Measurements from ENCODE around the gene RDH11.
A peak's percentile ranks its signal among the peaks of the same experiment; 100 is the strongest.

Gene RDH11

DNA sequence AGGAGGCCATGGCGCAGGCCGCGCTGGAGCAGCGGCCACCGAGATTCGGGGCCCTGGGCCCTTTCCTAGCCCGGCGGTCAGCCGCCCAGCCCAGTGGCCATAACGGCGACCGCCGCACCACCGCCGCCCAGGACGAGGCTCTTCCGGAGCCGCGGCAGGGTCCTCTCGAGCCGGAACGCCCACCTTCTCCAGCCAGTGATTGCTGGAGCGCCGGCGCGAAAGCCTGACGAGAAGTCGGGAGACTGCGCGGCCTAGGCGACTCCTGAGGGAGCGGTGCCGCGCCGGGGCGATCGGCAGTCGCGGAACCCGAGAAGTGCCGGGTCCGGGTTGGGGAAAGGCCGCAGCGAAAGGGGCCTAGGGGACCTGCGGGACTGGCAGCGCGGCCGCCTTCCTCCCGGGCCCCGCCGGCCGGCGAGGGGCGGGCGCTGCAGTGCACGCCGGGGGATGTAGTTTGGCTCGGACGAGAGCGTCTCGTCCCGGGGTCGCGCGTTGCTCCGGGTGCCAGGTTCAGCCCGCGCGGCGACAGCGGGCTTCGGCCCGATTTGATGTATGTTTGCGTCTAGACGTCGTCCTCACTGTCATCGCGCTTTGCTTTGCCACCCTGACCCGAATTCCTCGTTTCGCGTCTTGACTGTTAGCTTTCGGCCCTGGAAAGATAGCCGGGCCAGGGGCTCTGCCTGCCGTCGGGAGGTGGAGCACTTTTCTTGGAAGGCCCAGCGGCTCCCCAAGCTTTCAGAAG is 20.9 kb downstream of the RDH11 start, which contains the start of gene VTI1B:
Gene VTI1B, minus strand, starts transcription at position 153 of the 739 bp plus-strand sequence. Its CDS starts 143 bp downstream, at position 10.
- H3K27me3 ChIP-seq (ENCODE audit: insufficient read depth, poor library complexity, severe bottlenecking), result no peaks in the 10 kb centered on the region
- peak within 1 kb of the TSS; percentile 82 for H3K4me3 ChIP-seq (replicated peaks; ENCODE audit: insufficient read depth, low read length)
- peak in 1 of 2 experiments; percentile 55 for DNase-seq (ENCODE audit: low read depth in 1 of 2, low spot score in 1 of 2)
- TF ChIP-seq, protein P1, sequence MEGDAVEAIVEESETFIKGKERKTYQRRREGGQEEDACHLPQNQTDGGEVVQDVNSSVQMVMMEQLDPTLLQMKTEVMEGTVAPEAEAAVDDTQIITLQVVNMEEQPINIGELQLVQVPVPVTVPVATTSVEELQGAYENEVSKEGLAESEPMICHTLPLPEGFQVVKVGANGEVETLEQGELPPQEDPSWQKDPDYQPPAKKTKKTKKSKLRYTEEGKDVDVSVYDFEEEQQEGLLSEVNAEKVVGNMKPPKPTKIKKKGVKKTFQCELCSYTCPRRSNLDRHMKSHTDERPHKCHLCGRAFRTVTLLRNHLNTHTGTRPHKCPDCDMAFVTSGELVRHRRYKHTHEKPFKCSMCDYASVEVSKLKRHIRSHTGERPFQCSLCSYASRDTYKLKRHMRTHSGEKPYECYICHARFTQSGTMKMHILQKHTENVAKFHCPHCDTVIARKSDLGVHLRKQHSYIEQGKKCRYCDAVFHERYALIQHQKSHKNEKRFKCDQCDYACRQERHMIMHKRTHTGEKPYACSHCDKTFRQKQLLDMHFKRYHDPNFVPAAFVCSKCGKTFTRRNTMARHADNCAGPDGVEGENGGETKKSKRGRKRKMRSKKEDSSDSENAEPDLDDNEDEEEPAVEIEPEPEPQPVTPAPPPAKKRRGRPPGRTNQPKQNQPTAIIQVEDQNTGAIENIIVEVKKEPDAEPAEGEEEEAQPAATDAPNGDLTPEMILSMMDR (IDR thresholded peaks at IDR 0.05; ENCODE audit: insufficient read depth, low read length), result no peak
- TF ChIP-seq POLR2AphosphoS5 (IDR thresholded peaks at IDR 0.05; ENCODE audit: low read depth) (no peak), GABPA (IDR thresholded peaks at IDR 0.05; ENCODE audit: low read depth) (no peak), SPI1 (IDR thresholded peaks at IDR 0.05; ENCODE audit: borderline replicate concordance, low read depth) (no peak)
- TF ChIP-seq, protein P2, sequence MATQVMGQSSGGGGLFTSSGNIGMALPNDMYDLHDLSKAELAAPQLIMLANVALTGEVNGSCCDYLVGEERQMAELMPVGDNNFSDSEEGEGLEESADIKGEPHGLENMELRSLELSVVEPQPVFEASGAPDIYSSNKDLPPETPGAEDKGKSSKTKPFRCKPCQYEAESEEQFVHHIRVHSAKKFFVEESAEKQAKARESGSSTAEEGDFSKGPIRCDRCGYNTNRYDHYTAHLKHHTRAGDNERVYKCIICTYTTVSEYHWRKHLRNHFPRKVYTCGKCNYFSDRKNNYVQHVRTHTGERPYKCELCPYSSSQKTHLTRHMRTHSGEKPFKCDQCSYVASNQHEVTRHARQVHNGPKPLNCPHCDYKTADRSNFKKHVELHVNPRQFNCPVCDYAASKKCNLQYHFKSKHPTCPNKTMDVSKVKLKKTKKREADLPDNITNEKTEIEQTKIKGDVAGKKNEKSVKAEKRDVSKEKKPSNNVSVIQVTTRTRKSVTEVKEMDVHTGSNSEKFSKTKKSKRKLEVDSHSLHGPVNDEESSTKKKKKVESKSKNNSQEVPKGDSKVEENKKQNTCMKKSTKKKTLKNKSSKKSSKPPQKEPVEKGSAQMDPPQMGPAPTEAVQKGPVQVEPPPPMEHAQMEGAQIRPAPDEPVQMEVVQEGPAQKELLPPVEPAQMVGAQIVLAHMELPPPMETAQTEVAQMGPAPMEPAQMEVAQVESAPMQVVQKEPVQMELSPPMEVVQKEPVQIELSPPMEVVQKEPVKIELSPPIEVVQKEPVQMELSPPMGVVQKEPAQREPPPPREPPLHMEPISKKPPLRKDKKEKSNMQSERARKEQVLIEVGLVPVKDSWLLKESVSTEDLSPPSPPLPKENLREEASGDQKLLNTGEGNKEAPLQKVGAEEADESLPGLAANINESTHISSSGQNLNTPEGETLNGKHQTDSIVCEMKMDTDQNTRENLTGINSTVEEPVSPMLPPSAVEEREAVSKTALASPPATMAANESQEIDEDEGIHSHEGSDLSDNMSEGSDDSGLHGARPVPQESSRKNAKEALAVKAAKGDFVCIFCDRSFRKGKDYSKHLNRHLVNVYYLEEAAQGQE (IDR thresholded peaks at IDR 0.05; ENCODE audit: insufficient replicate concordance, low read depth), result no peak
- H3K27ac ChIP-seq (replicated peaks), result peak within 1 kb of the TSS; percentile 93

DNA sequence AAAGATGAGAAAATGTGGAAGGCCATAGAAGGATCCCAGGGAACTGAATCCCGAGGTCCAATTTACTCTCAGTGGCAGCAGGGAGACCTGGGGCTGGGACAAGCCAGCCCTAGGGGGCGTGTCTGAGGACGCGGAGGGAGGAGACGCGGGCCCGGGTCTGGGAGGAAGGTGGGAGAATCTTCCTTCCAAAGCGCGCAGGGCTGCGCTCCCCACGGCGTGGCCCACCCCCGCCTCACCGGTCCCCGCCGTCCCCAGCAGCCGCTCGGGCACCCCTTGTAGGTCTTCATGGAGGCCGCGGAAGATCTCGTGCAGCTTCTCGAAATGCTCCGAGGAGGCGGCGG is 21.5 kb downstream of the RDH11 start:
- TF ChIP-seq GABPA (IDR thresholded peaks at IDR 0.05; ENCODE audit: low read depth), result no peak
- no peak for TF ChIP-seq SPI1 (IDR thresholded peaks at IDR 0.05; ENCODE audit: borderline replicate concordance, low read depth)
- TF ChIP-seq, protein P2 (IDR thresholded peaks at IDR 0.05; ENCODE audit: insufficient replicate concordance, low read depth), result no peak
- TF ChIP-seq, protein P1 (IDR thresholded peaks at IDR 0.05; ENCODE audit: insufficient read depth, low read length), result no peak
- TF ChIP-seq POLR2AphosphoS5 (IDR thresholded peaks at IDR 0.05; ENCODE audit: low read depth), result no peak

DNA sequence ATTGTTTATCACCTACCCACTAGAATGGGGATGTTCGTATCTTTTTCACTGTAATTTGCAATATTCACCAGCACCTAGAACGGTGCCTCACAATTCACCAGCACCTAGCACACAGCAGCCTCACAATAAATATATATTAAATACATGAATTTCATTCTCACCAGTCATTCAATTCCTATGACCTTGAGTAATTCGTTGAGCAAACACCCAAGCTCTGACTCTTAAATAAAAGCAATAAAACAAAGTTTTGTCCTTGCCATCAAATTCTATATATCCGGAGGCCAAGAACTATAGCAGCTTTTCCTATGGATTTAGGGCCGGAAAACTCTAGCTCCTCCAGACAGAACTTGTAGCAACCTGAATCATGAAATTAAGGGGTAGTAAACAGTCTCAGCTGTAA is 22.1 kb downstream of the RDH11 start:
- DNase-seq (ENCODE audit: low read depth in 1 of 2, low spot score in 1 of 2), result no peak
- TF ChIP-seq, protein P1 (IDR thresholded peaks at IDR 0.05; ENCODE audit: insufficient read depth, low read length), result no peak
- TF ChIP-seq GABPA (IDR thresholded peaks at IDR 0.05; ENCODE audit: low read depth) (no peak), SPI1 (IDR thresholded peaks at IDR 0.05; ENCODE audit: borderline replicate concordance, low read depth) (no peak)
- Histone ChIP-seq H3K27me3 (ENCODE audit: insufficient read depth, poor library complexity, severe bottlenecking) (no peaks in the 10 kb centered on the region), H3K4me3 (replicated peaks; ENCODE audit: insufficient read depth, low read length) (peak overlapping the region; percentile 82), H3K27ac (replicated peaks) (no peak overlapping the region)

More for the DNA sequence above, 21.5 kb downstream of the RDH11 start:
- Histone ChIP-seq H3K27me3 (ENCODE audit: insufficient read depth, poor library complexity, severe bottlenecking) (no peaks in the 10 kb centered on the region), H3K4me3 (replicated peaks; ENCODE audit: insufficient read depth, low read length) (peak overlapping the region; percentile 82), H3K27ac (replicated peaks) (peak overlapping the region; percentile 93)
- DNase-seq (ENCODE audit: low read depth in 1 of 2, low spot score in 1 of 2), result peak in 1 of 2 experiments; percentile 29
